Ascending aorta (tissue), 2 donors: Measurements from ENCODE around the gene SRP68. TPM values are rescaled to one million over a fixed set of nuclear protein-coding genes. Genes with fewer than 3 reads are reported as not detected.
"Not testable (repeated sequence)": the region's sequence is repeated elsewhere in the genome, so short reads cannot be mapped to it uniquely, and the experiment has no call there.

Experiments used
- DNase-seq, 2 donors: peaks; one replicate each; pipeline ENCODE4 v3.0.0-alpha.2; 2019; ENCODE audit warnings: low spot score in 2 of 2
- H3K27ac ChIP-seq, 2 donors: fragments of 200-600 bp; sonication (generic); one replicate each; pipeline ENCODE4 v1.5.1; 2016 to 2017; ENCODE audit warnings: mild to moderate bottlenecking in 1 of 2
- H3K27me3 ChIP-seq: fragments of 200-600 bp; sonication (generic); one replicate; pipeline ENCODE4 v1.5.1; 2017
- H3K36me3 ChIP-seq, 2 donors: fragments of 200-600 bp; sonication (generic); one replicate each; pipeline ENCODE4 v1.5.1; 2016
- H3K4me1 ChIP-seq, 2 donors: fragments of 200-600 bp; sonication (generic); one replicate each; pipeline ENCODE4 v1.5.1; 2016 to 2017; ENCODE audit warnings: mild to moderate bottlenecking in 1 of 2
- H3K4me3 ChIP-seq, 2 donors: fragments of 200-600 bp; sonication (generic); one replicate each; pipeline ENCODE4 v1.5.1; 2016 to 2017; ENCODE audit warnings: mild to moderate bottlenecking in 1 of 2
- H3K9me3 ChIP-seq, 2 donors: fragments of 200-600 bp; sonication (generic); one replicate each; pipeline ENCODE4 v1.5.1; 2016
- intact Hi-C: fragments of 100-400 bp; cut with DNase I; formaldehyde crosslinking; loops from one replicate; pipeline ENCODE4 v1.15.1; 2023
- total RNA-seq: library from RNA; depleted of rRNA; stranded (reverse); fragments of >200 nt; gene quantifications from one replicate; pipeline ENCODE4 v1.1.0, GENCODE V29; 2016
- TF ChIP-seq, protein P1 (sequence below), 3 experiments: fragments of 200-600 bp in 2 of 3; fragments of 450-650 bp in 1 of 3; sonication (generic) in 2 of 3; IDR thresholded peaks; one replicate each; pipeline ENCODE4 v1.5.1; 2016 to 2019; ENCODE audit warnings: antibody characterized with exemption in 3 of 3, mild to moderate bottlenecking in 1 of 3, moderate library complexity in 1 of 3

SRP68 gene
- total RNA-seq, 1 donor from 2014 or later = 15.6 TPM

DNA sequence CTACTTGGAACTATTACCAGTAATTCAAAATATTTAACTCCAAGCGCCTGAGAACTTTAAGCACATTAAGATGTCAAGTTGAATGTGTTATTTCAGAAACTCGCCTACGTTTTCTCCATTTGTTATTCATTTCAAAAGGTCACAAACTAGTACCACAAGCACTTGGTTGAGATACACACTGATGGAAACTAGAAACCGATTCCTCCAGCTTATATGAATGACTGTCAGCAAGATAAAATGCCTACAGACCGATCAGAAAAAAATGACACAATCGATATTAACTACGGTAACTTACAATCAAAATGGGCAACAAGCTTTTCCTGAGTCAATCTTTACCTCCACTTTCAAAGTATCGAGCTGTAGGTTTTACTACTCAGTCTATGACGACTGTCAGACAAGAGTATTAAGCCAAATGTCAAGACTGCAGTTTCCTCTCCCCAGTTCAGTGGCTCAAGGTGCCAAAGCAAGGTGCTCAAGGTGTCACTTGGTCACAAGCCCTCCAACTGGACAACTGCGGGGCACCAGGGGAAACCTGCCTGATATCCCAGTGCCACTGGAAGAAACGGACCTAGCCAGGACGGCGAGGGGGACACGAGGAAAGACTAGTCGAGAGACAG is 678 bp downstream of the SRP68 start:
- Histone ChIP-seq H3K27ac (peak overlapping the region; percentile 50 to 68), H3K27me3 (peaks cover 24% of the 10 kb centered on the region), H3K4me1 (peaks cover 17 to 37% of the 10 kb centered on the region in 2 donors), H3K4me3 (peak overlapping the region; percentile 81 to 96), H3K9me3 (no peaks in the 10 kb centered on the region), H3K36me3 (peaks cover 21 to 22% of the 10 kb centered on the region in 2 donors)
- TF ChIP-seq, protein P1, sequence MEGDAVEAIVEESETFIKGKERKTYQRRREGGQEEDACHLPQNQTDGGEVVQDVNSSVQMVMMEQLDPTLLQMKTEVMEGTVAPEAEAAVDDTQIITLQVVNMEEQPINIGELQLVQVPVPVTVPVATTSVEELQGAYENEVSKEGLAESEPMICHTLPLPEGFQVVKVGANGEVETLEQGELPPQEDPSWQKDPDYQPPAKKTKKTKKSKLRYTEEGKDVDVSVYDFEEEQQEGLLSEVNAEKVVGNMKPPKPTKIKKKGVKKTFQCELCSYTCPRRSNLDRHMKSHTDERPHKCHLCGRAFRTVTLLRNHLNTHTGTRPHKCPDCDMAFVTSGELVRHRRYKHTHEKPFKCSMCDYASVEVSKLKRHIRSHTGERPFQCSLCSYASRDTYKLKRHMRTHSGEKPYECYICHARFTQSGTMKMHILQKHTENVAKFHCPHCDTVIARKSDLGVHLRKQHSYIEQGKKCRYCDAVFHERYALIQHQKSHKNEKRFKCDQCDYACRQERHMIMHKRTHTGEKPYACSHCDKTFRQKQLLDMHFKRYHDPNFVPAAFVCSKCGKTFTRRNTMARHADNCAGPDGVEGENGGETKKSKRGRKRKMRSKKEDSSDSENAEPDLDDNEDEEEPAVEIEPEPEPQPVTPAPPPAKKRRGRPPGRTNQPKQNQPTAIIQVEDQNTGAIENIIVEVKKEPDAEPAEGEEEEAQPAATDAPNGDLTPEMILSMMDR (IDR thresholded peaks at IDR 0.05) = no peak
- no peak for DNase-seq
- intact Hi-C loops = loop anchor here (2.0 kb wide), 1 partner anchor 31 kb away; the partner anchor contains the start of gene EXOC7

DNA sequence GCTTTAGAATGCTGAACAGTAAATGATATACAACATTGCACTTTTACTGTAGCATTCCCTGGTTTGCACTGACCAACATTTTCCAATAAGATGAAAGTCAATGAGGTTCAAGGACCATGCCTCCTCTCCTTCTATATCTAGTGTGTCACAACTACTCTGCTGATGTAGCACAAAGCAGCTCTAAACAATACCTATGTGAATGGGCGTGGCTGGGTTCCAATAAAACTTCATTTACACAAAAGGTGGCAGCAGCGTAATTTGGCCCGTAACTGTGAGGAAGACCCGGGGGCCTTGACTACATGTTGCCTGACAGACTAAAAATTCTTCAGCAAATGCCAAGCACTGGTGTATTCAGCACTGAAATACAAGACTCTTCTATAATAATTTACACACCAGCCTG is 6.5 kb downstream of the SRP68 start:
- no peak overlapping the region for H3K4me3 ChIP-seq
- DNase-seq = no peak
- no peak overlapping the region for H3K27ac ChIP-seq
- no peaks in the 10 kb centered on the region for H3K27me3 ChIP-seq
- H3K4me1 ChIP-seq = peaks cover 3 to 6% of the 10 kb centered on the region in 2 donors
- no peaks in the 10 kb centered on the region for H3K9me3 ChIP-seq
- intact Hi-C loops = no loop called here
- TF ChIP-seq, protein P1 (IDR thresholded peaks at IDR 0.05) = no peak
- peaks cover 71 to 78% of the 10 kb centered on the region in 2 donors for H3K36me3 ChIP-seq

DNA sequence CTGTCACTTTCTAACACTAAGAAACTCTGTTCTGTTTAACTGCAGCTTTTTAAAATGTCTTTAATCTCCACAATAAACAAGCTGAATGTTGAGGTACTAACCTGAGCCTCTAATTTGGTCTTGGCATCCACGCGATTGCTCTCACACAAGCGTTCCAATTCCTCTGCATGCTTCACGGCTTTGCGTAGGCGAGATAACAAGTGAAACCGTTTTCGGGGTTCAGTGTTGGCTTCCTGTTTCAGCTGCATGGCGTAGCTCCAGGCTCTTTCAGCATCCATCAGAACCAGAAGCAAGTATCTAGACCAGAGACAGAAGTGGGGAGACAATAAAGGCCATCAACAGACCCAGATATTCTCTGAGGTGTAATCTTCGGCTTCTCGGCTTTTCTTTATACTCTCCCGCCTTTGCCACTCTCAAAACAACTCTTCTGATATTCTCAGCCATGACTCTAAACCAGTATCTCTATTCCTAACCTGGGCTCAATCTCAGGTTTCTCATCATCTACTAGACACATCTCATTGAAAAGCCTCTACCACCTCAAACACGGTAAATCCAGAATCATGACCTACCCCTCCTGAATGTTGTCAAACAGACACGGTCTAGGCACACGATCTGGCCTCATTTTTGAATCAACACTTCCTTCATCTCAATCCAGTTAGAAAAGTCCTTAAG is 8.3 kb downstream of the SRP68 start:
- peaks cover 88 to 93% of the 10 kb centered on the region in 2 donors for H3K36me3 ChIP-seq
- DNase-seq = no peak

DNA sequence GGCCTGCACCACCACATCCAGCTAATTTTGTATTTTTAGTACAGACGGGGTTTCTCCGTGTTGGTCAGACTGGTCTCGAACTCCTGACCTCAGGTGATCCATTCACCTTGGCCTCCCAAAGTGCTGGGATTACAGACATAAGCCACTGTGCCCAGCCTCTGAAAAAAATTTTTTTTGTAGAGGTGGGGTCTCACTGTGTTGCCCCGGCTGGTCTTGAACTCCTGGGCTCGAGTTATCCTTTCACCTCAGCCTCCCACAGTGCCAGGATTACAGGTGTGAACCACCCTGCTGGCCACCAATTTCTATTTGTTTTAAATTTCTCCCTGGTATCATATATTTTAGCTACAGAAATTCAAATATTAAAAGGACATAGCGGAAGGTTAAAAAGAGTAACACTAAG is 14.1 kb downstream of the SRP68 start:
- H3K9me3 ChIP-seq, intact Hi-C loops, H3K27me3 ChIP-seq, H3K4me1 ChIP-seq, DNase-seq, H3K27ac ChIP-seq, H3K4me3 ChIP-seq: not testable (repeated sequence)
- H3K36me3 ChIP-seq = peaks cover 83 to 95% of the 10 kb centered on the region in 2 donors

More for the DNA sequence above, 8.3 kb downstream of the SRP68 start:
- Histone ChIP-seq H3K4me3 (no peak overlapping the region), H3K4me1 (no peaks in the 10 kb centered on the region), H3K27me3 (no peaks in the 10 kb centered on the region), H3K9me3 (no peaks in the 10 kb centered on the region), H3K27ac (no peak overlapping the region)
- intact Hi-C loops = no loop called here
- TF ChIP-seq, protein P1 (IDR thresholded peaks at IDR 0.05) = no peak

DNA sequence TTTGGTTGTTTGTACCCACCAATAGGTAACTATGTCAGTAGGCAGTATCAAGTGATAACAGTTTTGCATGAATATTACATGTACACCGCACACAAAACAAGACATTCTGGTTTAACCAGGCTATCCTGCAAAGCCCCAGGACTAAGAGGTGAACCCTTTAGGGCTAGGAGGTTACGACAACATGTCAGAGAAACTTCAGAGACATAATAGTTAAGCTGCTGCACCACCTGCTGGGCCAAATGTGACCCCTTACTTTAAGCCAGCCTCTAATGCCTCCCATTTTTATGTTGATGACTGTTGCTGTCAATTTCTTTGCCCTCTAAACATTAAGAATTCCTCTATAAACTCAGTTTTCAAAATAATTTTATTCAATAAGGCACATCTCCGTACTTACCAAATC is 15.4 kb downstream of the SRP68 start:
- H3K9me3 ChIP-seq = no peaks in the 10 kb centered on the region
- intact Hi-C loops = no loop called here
- no peaks in the 10 kb centered on the region for H3K27me3 ChIP-seq
- no peak overlapping the region for H3K27ac ChIP-seq
- no peak overlapping the region for H3K4me3 ChIP-seq
- no peaks in the 10 kb centered on the region for H3K4me1 ChIP-seq
- TF ChIP-seq, protein P1 (IDR thresholded peaks at IDR 0.05) = no peak
- DNase-seq = no peak
- H3K36me3 ChIP-seq = peaks cover 89 to 92% of the 10 kb centered on the region in 2 donors

DNA sequence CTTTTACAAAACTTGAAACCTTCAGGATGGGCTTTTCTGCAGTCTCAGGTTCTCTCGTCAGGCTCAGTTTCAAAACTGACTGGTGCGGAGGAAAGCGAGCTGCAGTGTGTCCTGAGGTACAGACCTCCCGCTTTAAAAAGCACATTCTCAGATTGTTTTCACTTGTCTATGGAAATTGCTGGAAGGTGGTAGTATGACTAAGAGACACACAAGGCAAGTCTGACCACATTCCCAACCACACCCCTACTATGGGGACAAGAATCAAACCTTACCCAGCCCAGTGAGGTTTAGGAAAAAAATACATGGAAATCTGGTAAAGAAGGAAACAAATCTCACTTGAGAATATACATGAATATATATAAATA is 18.2 kb downstream of the SRP68 start:
- TF ChIP-seq, protein P1 (IDR thresholded peaks at IDR 0.05) = no peak
- no peak overlapping the region for H3K4me3 ChIP-seq
- H3K9me3 ChIP-seq = no peaks in the 10 kb centered on the region
- intact Hi-C loops = no loop called here
- H3K27me3 ChIP-seq = no peaks in the 10 kb centered on the region
- H3K36me3 ChIP-seq = peaks cover 89 to 90% of the 10 kb centered on the region in 2 donors
- H3K4me1 ChIP-seq = no peaks in the 10 kb centered on the region
- no peak for DNase-seq
- H3K27ac ChIP-seq = no peak overlapping the region
